Measurements from ENCODE around the gene NR3C2. TPM values are rescaled to one million over a fixed set of nuclear protein-coding genes. Genes with fewer than 3 reads are reported as not detected.
A peak's percentile ranks its signal among the peaks of the same experiment; 100 is the strongest.

The NR3C2 gene
- total RNA-seq, 1 experiment from 2014 or later: 0.26 TPM

DNA sequence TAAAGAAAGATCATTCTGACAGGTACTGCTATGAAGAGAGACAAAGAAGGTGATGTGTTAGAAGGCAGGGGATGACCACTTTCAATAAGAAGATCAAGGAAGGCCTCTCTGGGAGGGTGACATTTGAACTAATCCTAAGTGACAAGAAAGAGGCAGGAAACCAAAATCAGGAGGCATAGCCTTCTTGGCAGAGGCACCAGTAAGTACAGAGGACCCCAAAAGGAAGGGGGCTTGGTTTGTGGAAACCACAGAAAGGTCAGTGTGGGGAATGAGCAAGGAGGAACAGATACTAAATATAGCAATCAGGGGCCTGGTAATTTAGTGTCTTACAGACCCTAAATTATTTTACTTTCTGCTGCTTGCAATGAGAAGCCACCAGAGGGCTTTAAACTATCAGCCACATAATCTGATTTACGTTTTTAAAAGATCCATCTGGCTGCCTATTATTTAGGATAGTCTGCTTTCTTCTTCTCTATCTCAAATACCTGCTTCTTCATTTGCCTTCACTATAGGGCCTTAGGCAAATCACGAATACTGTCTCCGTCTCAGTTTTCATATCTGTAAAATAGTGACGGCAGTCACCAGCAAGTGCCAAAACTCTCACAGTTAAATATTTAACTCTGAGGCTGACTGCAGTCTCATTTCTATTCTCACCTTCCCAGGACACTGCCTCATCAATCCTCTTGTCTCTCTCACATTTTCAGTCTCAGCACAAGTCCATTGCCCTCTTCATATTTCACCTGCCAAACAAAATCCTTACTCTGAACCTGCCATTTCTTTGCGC, 16.7 kb downstream of the NR3C2 start:
- ATAC-seq (no peak), DNase-seq (ENCODE audit: low read depth, low spot score) (no peak)
- Histone ChIP-seq H3K4me1 (ENCODE audit: control insufficient read depth, insufficient read depth, low read length) (no peaks in the 10 kb centered on the region), H3K4me3 (ENCODE audit: low read depth in 2 of 2, low read length in 2 of 2) (no peak overlapping the region), H3K36me3 (ENCODE audit: control insufficient read depth, insufficient read depth, low read length) (no peaks in the 10 kb centered on the region), H3K9me3 (ENCODE audit: control insufficient read depth, insufficient read depth, low read depth, low read length) (no peaks in the 10 kb centered on the region), H3K27ac (ENCODE audit: low read length) (no peak overlapping the region), H3K27me3 (ENCODE audit: control insufficient read depth, insufficient read depth, low read length) (no peaks in the 10 kb centered on the region)
- intact Hi-C loops (cut with micrococcal nuclease; ENCODE audit: unreplicated experiment) (no loop called here), in situ Hi-C loops (cut with HindIII; ENCODE audit: low pct_unique_long_range_greater_than_20kb, low sequenced_read_pairs) (no loop called here)
- BruUV-seq (replicated peaks): no TSS peak
- POLR2A ChIA-PET: no interaction called here
- TF ChIP-seq SIN3A (IDR thresholded peaks at IDR 0.05; ENCODE audit: borderline replicate concordance, insufficient read depth, low read depth, low read length) (no peak), POLR2AphosphoS5 (IDR thresholded peaks at IDR 0.05; ENCODE audit: low read depth, low read length) (no peak), TCF7L2 (IDR thresholded peaks at IDR 0.05; ENCODE audit: low read depth, low read length) (no peak)
- CTCF ChIA-PET: no interaction called here

DNA sequence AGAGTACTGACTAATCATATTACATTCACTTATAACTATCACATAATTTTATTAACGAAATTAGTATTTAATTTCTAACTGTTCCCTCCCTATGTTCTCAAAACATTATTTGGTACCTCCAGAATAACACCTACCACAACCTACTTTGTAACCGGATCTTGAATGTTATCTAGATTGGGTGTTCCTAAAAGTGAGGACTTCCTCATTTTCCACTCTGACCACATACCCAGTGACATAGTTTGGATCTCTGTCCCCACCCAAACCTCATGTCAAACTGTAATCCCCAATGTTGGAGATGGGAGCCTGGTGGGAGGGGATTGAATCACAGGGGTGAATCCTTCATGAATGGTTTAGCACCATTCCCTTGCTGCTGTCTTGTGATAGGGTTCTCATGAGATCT, 21.8 kb downstream of the NR3C2 start:
- CTCF ChIA-PET: no interaction called here
- H3K9me3 ChIP-seq (ENCODE audit: control insufficient read depth, insufficient read depth, low read depth, low read length): no peaks in the 10 kb centered on the region
- H3K36me3 ChIP-seq (ENCODE audit: control insufficient read depth, insufficient read depth, low read length): no peaks in the 10 kb centered on the region
- no peak overlapping the region for H3K27ac ChIP-seq (ENCODE audit: low read length)
- POLR2A ChIA-PET: no interaction called here
- in situ Hi-C loops (cut with HindIII; ENCODE audit: low pct_unique_long_range_greater_than_20kb, low sequenced_read_pairs) (no loop called here), intact Hi-C loops (cut with micrococcal nuclease; ENCODE audit: unreplicated experiment) (no loop called here)
- BruUV-seq (replicated peaks): no TSS peak
- ATAC-seq (no peak), DNase-seq (ENCODE audit: low read depth, low spot score) (no peak)
- TF ChIP-seq, protein P1, sequence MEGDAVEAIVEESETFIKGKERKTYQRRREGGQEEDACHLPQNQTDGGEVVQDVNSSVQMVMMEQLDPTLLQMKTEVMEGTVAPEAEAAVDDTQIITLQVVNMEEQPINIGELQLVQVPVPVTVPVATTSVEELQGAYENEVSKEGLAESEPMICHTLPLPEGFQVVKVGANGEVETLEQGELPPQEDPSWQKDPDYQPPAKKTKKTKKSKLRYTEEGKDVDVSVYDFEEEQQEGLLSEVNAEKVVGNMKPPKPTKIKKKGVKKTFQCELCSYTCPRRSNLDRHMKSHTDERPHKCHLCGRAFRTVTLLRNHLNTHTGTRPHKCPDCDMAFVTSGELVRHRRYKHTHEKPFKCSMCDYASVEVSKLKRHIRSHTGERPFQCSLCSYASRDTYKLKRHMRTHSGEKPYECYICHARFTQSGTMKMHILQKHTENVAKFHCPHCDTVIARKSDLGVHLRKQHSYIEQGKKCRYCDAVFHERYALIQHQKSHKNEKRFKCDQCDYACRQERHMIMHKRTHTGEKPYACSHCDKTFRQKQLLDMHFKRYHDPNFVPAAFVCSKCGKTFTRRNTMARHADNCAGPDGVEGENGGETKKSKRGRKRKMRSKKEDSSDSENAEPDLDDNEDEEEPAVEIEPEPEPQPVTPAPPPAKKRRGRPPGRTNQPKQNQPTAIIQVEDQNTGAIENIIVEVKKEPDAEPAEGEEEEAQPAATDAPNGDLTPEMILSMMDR (IDR thresholded peaks at IDR 0.05): no peak
- TF ChIP-seq TCF7L2 (IDR thresholded peaks at IDR 0.05; ENCODE audit: low read depth, low read length) (no peak), SIN3A (IDR thresholded peaks at IDR 0.05; ENCODE audit: borderline replicate concordance, insufficient read depth, low read depth, low read length) (no peak), POLR2AphosphoS5 (IDR thresholded peaks at IDR 0.05; ENCODE audit: low read depth, low read length) (no peak)
- TF ChIP-seq, protein P2, sequence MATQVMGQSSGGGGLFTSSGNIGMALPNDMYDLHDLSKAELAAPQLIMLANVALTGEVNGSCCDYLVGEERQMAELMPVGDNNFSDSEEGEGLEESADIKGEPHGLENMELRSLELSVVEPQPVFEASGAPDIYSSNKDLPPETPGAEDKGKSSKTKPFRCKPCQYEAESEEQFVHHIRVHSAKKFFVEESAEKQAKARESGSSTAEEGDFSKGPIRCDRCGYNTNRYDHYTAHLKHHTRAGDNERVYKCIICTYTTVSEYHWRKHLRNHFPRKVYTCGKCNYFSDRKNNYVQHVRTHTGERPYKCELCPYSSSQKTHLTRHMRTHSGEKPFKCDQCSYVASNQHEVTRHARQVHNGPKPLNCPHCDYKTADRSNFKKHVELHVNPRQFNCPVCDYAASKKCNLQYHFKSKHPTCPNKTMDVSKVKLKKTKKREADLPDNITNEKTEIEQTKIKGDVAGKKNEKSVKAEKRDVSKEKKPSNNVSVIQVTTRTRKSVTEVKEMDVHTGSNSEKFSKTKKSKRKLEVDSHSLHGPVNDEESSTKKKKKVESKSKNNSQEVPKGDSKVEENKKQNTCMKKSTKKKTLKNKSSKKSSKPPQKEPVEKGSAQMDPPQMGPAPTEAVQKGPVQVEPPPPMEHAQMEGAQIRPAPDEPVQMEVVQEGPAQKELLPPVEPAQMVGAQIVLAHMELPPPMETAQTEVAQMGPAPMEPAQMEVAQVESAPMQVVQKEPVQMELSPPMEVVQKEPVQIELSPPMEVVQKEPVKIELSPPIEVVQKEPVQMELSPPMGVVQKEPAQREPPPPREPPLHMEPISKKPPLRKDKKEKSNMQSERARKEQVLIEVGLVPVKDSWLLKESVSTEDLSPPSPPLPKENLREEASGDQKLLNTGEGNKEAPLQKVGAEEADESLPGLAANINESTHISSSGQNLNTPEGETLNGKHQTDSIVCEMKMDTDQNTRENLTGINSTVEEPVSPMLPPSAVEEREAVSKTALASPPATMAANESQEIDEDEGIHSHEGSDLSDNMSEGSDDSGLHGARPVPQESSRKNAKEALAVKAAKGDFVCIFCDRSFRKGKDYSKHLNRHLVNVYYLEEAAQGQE (IDR thresholded peaks at IDR 0.05; ENCODE audit: insufficient read depth in 1 of 2, low read depth in 2 of 2, low read length in 1 of 2): no peak
- H3K4me3 ChIP-seq (ENCODE audit: low read depth in 2 of 2, low read length in 2 of 2): no peak overlapping the region
- no peaks in the 10 kb centered on the region for H3K27me3 ChIP-seq (ENCODE audit: control insufficient read depth, insufficient read depth, low read length)
- no peaks in the 10 kb centered on the region for H3K4me1 ChIP-seq (ENCODE audit: control insufficient read depth, insufficient read depth, low read length)

DNA sequence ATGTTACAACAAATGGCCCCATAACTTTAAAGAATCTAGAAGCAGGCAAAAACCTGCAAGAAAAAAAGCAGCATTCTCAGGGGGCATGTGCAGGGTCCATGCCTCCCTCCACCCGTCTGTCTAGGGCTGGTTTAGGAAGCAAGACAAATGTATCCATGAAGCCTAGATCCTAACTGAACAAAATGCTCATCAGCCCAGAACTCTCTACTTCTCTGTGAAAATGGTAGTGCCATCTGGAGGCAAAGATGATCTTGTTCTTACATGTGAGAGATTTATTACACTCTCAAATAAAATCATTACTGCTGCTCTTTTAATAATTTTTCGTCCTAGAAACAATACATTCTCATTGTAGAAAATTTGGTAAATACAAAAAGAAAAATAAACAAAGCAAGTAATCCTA, 26.7 kb downstream of the NR3C2 start:
- Histone ChIP-seq H3K27ac (ENCODE audit: low read length) (no peak overlapping the region), H3K36me3 (ENCODE audit: control insufficient read depth, insufficient read depth, low read length) (no peaks in the 10 kb centered on the region), H3K9me3 (ENCODE audit: control insufficient read depth, insufficient read depth, low read depth, low read length) (no peaks in the 10 kb centered on the region), H3K27me3 (ENCODE audit: control insufficient read depth, insufficient read depth, low read length) (no peaks in the 10 kb centered on the region), H3K4me3 (ENCODE audit: low read depth in 2 of 2, low read length in 2 of 2) (no peak overlapping the region), H3K4me1 (ENCODE audit: control insufficient read depth, insufficient read depth, low read length) (no peaks in the 10 kb centered on the region)
- CTCF ChIA-PET: no interaction called here
- TF ChIP-seq, protein P1 (IDR thresholded peaks at IDR 0.05): peak; percentile 21; the same call in 1 of the 2 replicates
- TF ChIP-seq SIN3A (IDR thresholded peaks at IDR 0.05; ENCODE audit: borderline replicate concordance, insufficient read depth, low read depth, low read length) (no peak), TCF7L2 (IDR thresholded peaks at IDR 0.05; ENCODE audit: low read depth, low read length) (no peak)
- TF ChIP-seq, protein P2 (IDR thresholded peaks at IDR 0.05; ENCODE audit: insufficient read depth in 1 of 2, low read depth in 2 of 2, low read length in 1 of 2): no peak
- ATAC-seq (no peak), DNase-seq (ENCODE audit: low read depth, low spot score) (no peak)
- intact Hi-C loops (cut with micrococcal nuclease; ENCODE audit: unreplicated experiment): no loop called here
- POLR2A ChIA-PET: no interaction called here
- in situ Hi-C loops (cut with HindIII; ENCODE audit: low pct_unique_long_range_greater_than_20kb, low sequenced_read_pairs): no loop called here
- no TSS peak for BruUV-seq (replicated peaks)

Data from Panc1 (cell line).